NB4 (cell line): ENCODE results near the gene DRC1.

Experiments
- DNase-seq: peaks from one replicate; pipeline ENCODE4 v3.0.0; 2010; ENCODE audit warnings: low read depth
- H3K4me3 ChIP-seq: one replicate; pipeline ENCODE4 v1.5.1; 2011; ENCODE audit warnings: mild to moderate bottlenecking, low read depth, low read length, moderate library complexity
- MYC ChIP-seq: IDR thresholded peaks from 2 replicates; pipeline ENCODE4 v1.6.1; 2011; ENCODE audit warnings: low read depth, low read length
- POLR2A ChIP-seq: IDR thresholded peaks from 2 replicates; pipeline ENCODE4 v1.6.1; 2011; ENCODE audit warnings: mild to moderate bottlenecking; ENCODE audit not compliant: insufficient read length; ENCODE audit errors: extremely low read depth
- TF ChIP-seq, protein P1 (sequence below): IDR thresholded peaks from one replicate; pipeline ENCODE4 v1.5.1; 2012; ENCODE audit warnings: low read depth, low read length
- TF ChIP-seq, protein P2 (sequence below): IDR thresholded peaks from 2 replicates; pipeline ENCODE4 v1.6.1; 2011; ENCODE audit warnings: low read depth, low read length

Gene DRC1

GRCh38 chr2:26450031-26450635 lies 48.4 kb downstream of the DRC1 start:
- no peak overlapping the region for H3K4me3 ChIP-seq
- TF ChIP-seq POLR2A (no peak), MYC (no peak)
- TF ChIP-seq, protein P1, sequence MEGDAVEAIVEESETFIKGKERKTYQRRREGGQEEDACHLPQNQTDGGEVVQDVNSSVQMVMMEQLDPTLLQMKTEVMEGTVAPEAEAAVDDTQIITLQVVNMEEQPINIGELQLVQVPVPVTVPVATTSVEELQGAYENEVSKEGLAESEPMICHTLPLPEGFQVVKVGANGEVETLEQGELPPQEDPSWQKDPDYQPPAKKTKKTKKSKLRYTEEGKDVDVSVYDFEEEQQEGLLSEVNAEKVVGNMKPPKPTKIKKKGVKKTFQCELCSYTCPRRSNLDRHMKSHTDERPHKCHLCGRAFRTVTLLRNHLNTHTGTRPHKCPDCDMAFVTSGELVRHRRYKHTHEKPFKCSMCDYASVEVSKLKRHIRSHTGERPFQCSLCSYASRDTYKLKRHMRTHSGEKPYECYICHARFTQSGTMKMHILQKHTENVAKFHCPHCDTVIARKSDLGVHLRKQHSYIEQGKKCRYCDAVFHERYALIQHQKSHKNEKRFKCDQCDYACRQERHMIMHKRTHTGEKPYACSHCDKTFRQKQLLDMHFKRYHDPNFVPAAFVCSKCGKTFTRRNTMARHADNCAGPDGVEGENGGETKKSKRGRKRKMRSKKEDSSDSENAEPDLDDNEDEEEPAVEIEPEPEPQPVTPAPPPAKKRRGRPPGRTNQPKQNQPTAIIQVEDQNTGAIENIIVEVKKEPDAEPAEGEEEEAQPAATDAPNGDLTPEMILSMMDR = no peak
- TF ChIP-seq, protein P2, sequence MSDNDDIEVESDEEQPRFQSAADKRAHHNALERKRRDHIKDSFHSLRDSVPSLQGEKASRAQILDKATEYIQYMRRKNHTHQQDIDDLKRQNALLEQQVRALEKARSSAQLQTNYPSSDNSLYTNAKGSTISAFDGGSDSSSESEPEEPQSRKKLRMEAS = no peak
- no peak for DNase-seq

- no peak for TF ChIP-seq POLR2A
- TF ChIP-seq MYC = no peak
- TF ChIP-seq, protein P1 = no peak
- TF ChIP-seq, protein P2 = no peak
- no peak overlapping the region for H3K4me3 ChIP-seq
- no peak for DNase-seq
Observed at GRCh38 chr2:26451700-26452099, 50.0 kb downstream of the DRC1 start.

- no peak for TF ChIP-seq MYC
Observed at GRCh38 chr2:26453421-26454329, 52.0 kb downstream of the DRC1 start.

GRCh38 chr2:26454561-26455001 lies 52.9 kb downstream of the DRC1 start:
- TF ChIP-seq MYC = no peak
- TF ChIP-seq, protein P2 = no peak
- no peak for TF ChIP-seq POLR2A
- TF ChIP-seq, protein P1 = no peak
- no peak for DNase-seq
- H3K4me3 ChIP-seq = no peak overlapping the region

More at GRCh38 chr2:26453421-26454329, 52.0 kb downstream of the DRC1 start:
- H3K4me3 ChIP-seq = no peak overlapping the region
- no peak for DNase-seq

DNA sequence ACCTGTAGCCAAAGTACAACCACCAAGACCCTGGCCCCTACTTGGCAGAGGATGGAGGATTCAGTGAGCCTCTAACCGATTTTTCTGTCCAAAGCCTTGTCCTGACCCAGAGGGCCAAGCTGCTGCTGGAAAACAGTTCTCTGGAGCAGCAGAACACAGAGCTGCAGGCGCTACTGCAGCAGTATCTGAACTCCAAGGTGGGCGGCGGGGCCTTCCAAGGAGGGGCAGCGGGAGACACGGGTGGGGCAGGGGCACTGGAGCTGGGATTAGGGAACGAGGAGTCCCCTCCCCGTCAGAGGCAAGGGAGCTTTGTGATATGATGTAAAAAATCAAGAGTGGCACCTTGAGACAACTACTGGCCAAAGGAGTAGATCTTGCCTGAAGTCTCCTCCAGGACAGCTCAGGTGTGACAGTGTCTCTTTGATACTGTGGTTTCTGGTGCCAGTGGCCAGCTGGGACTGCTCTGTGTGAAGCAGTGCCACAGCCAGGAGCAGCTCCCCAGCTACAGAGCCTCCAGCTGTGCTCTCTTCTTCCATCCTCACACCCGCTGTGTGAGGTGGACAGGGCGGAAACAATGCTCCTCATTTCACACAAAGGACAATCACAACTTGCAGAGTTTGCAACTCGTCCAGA lies 53.4 kb downstream of the DRC1 start:
- TF ChIP-seq, protein P2 = no peak
- TF ChIP-seq MYC = no peak
- TF ChIP-seq POLR2A = no peak
- TF ChIP-seq, protein P1 = no peak
- H3K4me3 ChIP-seq = no peak overlapping the region
- DNase-seq = no peak
